NT2/D1 (cell line): ENCODE measurements around the gene FAF1.
"Not testable (repeated sequence)": the region's sequence is repeated elsewhere in the genome, so short reads cannot be mapped to it uniquely, and the experiment has no call there.

ENCODE experiments used
- DNase-seq: peaks from one replicate; pipeline ENCODE4 v3.0.0-alpha.2; 2011; ENCODE audit warnings: low read depth, low spot score
- H3K27me3 ChIP-seq: 2 replicates; pipeline ENCODE4 v1.6.0; 2011; ENCODE audit warnings: mild to moderate bottlenecking; ENCODE audit not compliant: insufficient read length, insufficient read depth
- H3K36me3 ChIP-seq: 2 replicates; pipeline ENCODE4 v1.6.1; 2011; ENCODE audit warnings: mild to moderate bottlenecking, low read length, mixed read lengths; ENCODE audit not compliant: insufficient read depth, insufficient read length
- H3K4me1 ChIP-seq: 2 replicates; pipeline ENCODE4 v1.5.1; 2011; ENCODE audit not compliant: insufficient read depth, insufficient read length
- H3K4me3 ChIP-seq: 2 replicates; pipeline ENCODE4 v1.5.1; 2011; ENCODE audit warnings: low read depth; ENCODE audit not compliant: insufficient read length
- H3K9ac ChIP-seq: 2 replicates; pipeline ENCODE4 v1.6.0; 2011; ENCODE audit warnings: low read depth; ENCODE audit not compliant: insufficient read length
- H3K9me3 ChIP-seq: 2 replicates; pipeline ENCODE4 v1.5.1; 2011; ENCODE audit warnings: mild to moderate bottlenecking, low read length; ENCODE audit not compliant: insufficient read depth
- SUZ12 ChIP-seq: IDR thresholded peaks from 2 replicates; pipeline ENCODE4 v1.6.1; 2011; ENCODE audit not compliant: insufficient read length, insufficient read depth; ENCODE audit errors: extremely low read depth
- YY1 ChIP-seq: IDR thresholded peaks from 2 replicates; pipeline ENCODE4 v1.6.1; 2011; ENCODE audit not compliant: insufficient read length, insufficient read depth
- ZNF274 ChIP-seq: IDR thresholded peaks from 2 replicates; pipeline ENCODE4 v1.6.1; 2011; ENCODE audit warnings: mild to moderate bottlenecking, low read depth, low read length

FAF1 gene

DNA sequence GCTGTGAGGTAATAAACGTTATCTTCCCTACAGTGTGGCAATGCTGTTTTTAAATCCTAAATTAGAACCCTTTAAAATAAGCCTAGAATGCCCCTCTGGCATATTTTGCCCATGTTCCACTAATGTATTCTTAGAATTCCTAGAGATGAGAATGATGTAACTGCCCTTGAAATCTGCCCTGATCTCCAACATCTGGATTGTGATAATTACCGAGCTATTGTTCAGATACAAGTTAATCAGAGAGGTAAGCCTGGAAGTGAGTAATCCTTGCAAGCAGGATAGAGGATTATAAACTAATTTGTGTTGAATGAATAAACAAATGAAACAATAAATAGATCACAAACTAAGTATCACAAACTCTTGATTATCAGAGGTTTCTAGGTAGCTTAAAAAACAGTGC lies 429.0 kb downstream of the FAF1 start:
- TF ChIP-seq ZNF274 (no peak), YY1 (no peak), SUZ12 (no peak)
- no peaks in the 10 kb centered on the region for H3K27me3 ChIP-seq
- no peaks in the 10 kb centered on the region for H3K9me3 ChIP-seq
- H3K9ac ChIP-seq = no peak overlapping the region
- no peaks in the 10 kb centered on the region for H3K4me1 ChIP-seq
- no peaks in the 10 kb centered on the region for H3K36me3 ChIP-seq
- no peak for DNase-seq
- H3K4me3 ChIP-seq = no peak overlapping the region

DNA sequence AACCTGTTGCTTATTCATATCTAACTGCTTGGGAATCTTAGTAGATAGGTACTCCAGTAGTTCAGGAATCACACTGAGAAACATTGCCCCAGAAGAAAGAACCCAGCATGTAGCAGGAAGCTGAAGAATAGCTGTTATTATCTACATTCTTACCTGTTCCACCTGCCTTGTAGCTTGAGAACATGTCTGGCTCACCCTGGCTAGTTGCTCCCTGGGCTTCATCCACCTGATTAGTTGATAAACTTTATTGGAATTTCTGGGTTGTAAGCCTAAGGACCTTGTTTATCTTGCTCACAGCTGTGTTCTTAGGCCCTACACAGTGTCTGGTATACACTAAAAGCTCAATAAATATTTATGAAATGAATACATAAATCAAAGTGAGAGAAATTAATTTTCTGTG lies 430.6 kb downstream of the FAF1 start:
- Histone ChIP-seq H3K36me3 (no peaks in the 10 kb centered on the region), H3K9me3 (no peaks in the 10 kb centered on the region), H3K4me3 (no peak overlapping the region), H3K27me3 (no peaks in the 10 kb centered on the region), H3K9ac (no peak overlapping the region), H3K4me1 (no peaks in the 10 kb centered on the region)
- DNase-seq = no peak
- TF ChIP-seq YY1 (no peak), SUZ12 (no peak), ZNF274 (no peak)

DNA sequence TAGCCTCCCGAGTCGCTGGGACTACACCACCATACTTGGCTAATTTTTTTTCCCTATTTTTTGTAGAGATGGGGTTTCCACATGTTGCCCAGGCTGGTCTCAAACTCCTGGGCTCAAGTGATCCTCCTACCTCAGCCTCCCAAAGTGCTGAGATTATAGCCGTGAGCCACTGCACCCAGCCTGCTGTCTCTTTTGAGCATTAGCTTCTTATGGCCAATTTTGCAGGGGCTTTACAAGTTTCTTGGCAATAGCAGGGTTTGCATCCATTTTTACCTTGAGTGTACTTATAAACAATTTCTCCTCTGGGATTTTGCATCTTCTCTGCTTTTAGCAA lies 432.1 kb downstream of the FAF1 start:
- not testable (repeated sequence) for DNase-seq, H3K9me3 ChIP-seq, H3K9ac ChIP-seq, H3K4me1 ChIP-seq, H3K4me3 ChIP-seq, H3K36me3 ChIP-seq, H3K27me3 ChIP-seq

DNA sequence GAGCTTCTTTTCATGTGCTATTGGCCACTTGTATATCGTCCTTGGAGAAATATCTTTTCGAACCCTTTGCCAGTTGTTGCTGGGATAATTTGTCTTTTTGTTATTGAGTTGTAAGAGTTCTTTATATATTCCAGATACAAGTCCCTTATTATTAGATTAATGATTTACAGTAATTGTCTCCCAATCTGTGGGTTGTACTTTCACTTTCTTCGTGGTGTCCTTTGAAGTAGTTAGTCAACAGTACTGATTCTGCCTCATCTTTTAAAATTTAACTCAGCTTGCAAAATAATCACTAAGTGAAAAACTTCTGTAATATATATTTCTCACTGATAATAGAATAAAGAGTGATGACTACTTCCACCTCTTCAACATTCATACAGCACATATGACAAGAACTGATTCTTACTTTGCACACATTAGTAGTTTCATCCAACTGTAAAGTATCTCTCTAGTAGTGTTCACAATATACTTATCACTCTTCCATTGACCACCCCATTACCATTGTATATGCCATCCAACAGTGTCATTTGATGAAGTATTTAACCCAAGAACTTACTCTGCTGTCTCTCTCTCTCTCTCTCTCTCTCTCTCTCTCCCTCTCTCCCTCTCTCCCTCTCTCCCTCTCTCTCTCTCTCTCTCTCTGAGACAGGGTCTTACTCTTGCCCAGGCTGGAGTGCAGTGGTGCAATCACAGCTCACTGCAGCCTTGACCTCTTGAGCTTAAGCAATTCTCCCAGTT lies 432.6 kb downstream of the FAF1 start:
- Histone ChIP-seq H3K36me3 (no peaks in the 10 kb centered on the region), H3K27me3 (no peaks in the 10 kb centered on the region), H3K9me3 (no peaks in the 10 kb centered on the region), H3K4me1 (no peaks in the 10 kb centered on the region), H3K9ac (no peak overlapping the region), H3K4me3 (no peak overlapping the region)
- no peak for DNase-seq
- TF ChIP-seq YY1 (no peak), SUZ12 (no peak), ZNF274 (no peak)

DNA sequence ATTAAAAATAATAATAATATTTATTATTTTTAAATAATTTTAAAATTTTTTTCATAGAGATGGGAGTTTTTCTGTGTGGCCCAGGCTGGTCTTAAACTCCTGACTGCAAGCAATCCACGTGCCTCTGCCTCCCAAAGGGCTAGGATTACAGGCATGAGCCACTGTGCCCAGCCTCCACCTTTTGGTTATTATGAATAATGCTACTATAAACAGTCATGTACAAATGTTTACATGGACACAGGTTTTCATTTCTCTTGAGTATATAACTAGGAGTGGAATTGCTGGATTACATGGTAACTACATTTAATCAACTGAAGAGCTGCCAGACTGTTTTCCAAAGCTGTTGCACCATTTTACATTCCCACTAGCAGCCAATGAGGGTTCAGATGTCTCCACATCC lies 433.6 kb downstream of the FAF1 start:
- TF ChIP-seq SUZ12 (no peak), ZNF274 (no peak), YY1 (no peak)
- Histone ChIP-seq H3K4me1 (no peaks in the 10 kb centered on the region), H3K9ac (no peak overlapping the region), H3K4me3 (no peak overlapping the region), H3K36me3 (no peaks in the 10 kb centered on the region), H3K27me3 (no peaks in the 10 kb centered on the region), H3K9me3 (no peaks in the 10 kb centered on the region)
- DNase-seq = no peak

DNA sequence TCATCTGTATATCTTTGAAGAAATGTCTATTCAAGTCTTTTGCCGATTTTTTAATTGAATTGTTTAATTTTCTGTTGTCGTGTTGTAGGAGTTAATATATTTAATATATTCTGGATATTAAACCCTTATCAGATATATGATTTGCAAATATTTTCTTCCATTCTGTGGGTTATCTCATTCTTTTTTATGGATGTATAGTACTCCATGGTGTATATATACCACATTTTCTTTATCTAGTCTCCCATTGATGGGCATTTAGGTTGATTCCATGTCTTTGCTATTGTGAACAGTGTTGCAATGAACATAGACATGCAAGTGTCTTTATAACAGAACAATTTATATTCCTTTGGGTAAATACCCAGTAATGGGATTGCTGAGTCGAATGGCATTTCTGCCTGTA lies 436.5 kb downstream of the FAF1 start:
- Histone ChIP-seq H3K9ac (no peak overlapping the region), H3K36me3 (no peaks in the 10 kb centered on the region), H3K27me3 (no peaks in the 10 kb centered on the region), H3K9me3 (no peaks in the 10 kb centered on the region), H3K4me1 (no peaks in the 10 kb centered on the region), H3K4me3 (no peak overlapping the region)
- DNase-seq = no peak
- TF ChIP-seq ZNF274 = no peak
- TF ChIP-seq SUZ12 = no peak
- no peak for TF ChIP-seq YY1

DNA sequence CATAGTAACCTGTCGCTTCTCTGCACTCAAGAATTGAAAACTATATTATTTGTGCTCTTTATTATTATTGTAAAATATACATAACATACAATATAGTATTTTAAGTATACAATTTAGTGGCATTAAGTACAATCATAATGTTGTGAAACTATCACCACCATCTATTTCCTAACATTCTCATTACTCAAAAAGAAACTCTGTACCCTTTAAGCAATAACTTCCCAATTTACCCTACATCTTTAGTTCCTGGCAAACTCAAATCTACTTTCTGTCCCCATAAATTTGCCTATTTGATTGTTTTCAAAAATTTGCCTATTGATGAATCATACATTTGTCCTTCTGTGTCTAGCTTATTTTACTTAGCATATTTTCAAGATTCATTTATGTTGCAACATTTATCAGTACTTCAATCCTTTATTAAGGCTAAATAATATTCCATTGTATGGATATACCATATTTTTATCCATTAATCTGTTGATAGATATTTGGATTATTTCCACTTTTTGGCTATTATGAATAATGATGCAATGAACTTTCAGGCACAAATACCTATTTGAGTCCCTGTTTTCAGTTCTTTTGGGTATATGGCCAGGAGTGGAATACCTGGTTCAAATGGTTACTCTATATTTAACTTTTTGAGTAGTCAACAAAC lies 437.2 kb downstream of the FAF1 start:
- no peaks in the 10 kb centered on the region for H3K27me3 ChIP-seq
- no peaks in the 10 kb centered on the region for H3K9me3 ChIP-seq
- DNase-seq = no peak
- no peaks in the 10 kb centered on the region for H3K36me3 ChIP-seq
- H3K4me3 ChIP-seq = no peak overlapping the region
- H3K9ac ChIP-seq = no peak overlapping the region
- TF ChIP-seq SUZ12 (no peak), YY1 (no peak), ZNF274 (no peak)
- no peaks in the 10 kb centered on the region for H3K4me1 ChIP-seq

DNA sequence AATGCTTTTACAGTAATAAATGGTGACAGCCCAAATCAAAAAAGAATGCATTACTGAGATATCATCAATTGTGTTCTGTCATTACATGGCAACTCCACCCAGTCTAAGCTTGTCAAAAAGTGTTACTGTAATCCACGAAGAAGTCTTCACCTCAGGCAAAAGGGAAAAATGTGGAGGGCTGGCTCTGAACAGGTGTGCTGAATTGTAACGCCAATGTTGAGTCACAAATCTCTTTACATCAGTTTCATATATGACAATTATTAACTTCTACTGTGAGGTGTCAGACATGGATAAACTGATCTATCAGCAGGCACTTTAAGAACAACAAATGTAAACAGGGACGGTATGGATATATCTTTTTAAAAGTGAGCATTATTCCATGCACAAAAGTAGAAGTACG lies 438.4 kb downstream of the FAF1 start:
- Histone ChIP-seq H3K27me3 (no peaks in the 10 kb centered on the region), H3K9me3 (no peaks in the 10 kb centered on the region), H3K4me3 (no peak overlapping the region), H3K4me1 (no peaks in the 10 kb centered on the region), H3K9ac (no peak overlapping the region), H3K36me3 (no peaks in the 10 kb centered on the region)
- no peak for DNase-seq
- TF ChIP-seq ZNF274 = no peak
